Muscle of arm (tissue), 12 donors: ENCODE measurements around the gene SLC9A7. TPM values are rescaled to one million over a fixed set of nuclear protein-coding genes. Genes with fewer than 3 reads are reported as not detected.

Experiments used
- DNase-seq: peaks from one replicate; pipeline ENCODE4 v3.0.0-alpha.2; 2013
- polyA plus RNA-seq, 12 donors: library from polyadenylated mRNA; unstranded; fragments of 120-200 nt; gene quantifications; one replicate each; pipeline ENCODE4 v1.2.1, GENCODE V29; 2013; ENCODE audit not compliant: insufficient read length in 12 of 12

SLC9A7 gene
- polyA plus RNA-seq, 12 donors: 5.7 to 12.4 (median 7.3) TPM; not detected in 1

DNA sequence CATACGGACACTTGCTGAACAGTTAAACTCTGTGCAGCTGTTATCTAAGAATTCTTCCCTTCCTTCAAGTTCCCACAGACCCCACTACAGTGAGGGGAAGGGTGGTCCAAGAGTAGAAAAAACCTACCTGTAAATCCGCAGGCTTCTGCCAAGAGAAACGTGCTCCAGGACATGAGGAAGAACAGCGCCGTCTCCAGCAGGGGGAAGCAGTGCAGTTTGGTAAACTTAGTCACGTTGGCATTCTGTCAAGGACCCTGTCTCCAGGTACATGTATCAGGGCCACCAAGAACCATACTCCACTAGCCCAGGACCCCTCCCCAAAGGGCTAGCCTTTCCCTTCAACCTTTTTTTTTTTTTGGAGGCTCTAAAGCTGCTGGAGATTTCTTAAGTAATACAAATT is 105.4 kb downstream of the SLC9A7 start:
- no peak for DNase-seq

GRCh38 chrX:46649421-46650260 is 109.3 kb downstream of the SLC9A7 start:
- peak; percentile 48 for DNase-seq

DNA sequence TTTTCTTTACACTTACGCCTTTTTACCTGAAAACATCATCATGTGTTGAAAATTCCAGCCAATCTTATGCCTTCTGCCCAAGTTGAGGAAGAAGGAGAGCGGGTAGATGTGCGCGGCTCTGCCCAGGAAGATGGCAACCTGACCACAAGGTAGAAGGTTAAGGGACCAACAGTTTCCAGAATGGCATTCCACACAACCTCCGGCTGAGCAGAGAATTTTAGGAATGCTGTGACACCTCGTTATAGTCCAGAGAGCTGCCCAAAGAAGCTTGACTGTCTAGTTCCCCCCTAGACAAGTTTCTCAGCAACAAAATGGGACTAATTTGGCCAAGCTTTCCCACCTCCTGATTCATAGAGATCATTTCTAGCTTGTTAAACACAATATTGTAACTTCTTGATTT is 110.3 kb downstream of the SLC9A7 start:
- no peak for DNase-seq

DNA sequence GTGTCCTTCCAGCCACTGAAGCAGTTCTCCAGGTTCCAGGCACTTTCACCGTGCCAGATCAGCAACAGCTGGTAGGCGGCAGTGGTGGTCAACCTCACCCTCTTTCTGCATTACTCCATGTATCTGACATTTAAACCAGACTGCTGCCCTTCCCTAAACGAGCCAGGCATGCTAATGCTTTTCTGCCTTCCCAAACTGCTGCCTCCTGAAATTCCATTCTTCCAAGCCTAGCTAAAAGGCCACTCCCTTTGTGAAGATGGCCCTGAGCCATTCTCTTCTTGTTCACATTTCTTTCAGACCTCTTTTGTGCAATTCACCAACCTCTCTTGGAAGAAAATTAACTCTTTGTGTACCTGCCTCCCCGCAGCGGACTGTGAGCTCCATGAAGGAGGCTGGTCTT is 111.7 kb downstream of the SLC9A7 start:
- no peak for DNase-seq

GRCh38 chrX:46645614-46646013 is 113.3 kb downstream of the SLC9A7 start:
- DNase-seq: no peak

DNA sequence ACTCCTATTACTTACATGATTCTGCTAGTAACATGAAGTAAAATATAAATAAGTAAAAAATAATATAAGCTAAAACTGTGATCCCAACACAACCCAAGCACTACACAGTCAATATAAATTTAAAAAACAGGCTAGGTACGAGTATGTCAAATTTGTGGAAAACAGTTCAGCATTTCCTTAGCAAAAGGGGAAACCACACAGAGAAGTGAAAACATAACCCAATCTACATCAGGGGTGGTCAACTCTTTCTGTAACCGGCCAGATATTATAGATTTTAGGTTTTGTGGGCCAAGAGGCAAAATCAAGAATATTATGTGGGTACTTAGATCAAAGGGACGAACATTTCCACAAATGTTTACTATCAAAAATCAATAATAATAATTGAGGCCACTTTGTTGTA is 115.3 kb downstream of the SLC9A7 start:
- no peak for DNase-seq

DNA sequence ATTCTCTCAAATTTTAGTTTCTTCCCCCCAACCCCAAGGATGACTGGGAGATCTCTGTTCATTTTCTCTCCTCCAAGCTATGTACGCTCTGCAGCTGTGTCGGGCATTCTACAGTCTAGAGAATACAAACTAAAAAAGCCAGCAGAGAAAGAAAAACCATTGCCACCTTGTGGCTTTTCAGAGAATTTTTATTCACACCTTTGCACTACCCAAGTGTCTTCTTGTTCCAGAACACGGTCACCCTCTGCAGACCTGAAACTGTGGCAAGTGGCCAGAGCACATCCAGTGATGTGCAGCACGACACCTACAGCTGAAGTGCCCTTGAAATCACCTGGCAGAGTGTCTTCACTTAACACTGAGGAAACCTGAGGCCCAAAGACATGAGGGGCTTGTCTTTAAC is 116.8 kb downstream of the SLC9A7 start:
- peak; percentile 6 for DNase-seq

DNA sequence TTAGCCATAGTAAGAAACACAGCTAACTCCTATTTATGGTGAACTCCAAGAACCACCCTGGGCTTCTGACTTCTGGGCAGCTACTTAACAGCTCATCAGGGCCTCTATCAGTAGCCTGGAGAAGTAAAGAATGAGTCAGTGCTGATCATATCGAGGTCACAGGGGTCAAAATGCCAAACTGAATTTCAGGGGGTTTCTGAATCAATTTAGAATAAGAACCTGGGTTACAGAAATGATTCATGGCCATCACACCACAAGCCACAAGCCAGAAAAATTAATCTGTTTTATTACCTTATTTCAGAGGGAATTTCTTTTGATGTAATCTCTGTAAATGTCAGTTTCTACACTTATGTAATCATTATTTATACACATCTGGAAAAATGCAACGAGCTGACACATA is 121.0 kb downstream of the SLC9A7 start:
- DNase-seq: no peak

DNA sequence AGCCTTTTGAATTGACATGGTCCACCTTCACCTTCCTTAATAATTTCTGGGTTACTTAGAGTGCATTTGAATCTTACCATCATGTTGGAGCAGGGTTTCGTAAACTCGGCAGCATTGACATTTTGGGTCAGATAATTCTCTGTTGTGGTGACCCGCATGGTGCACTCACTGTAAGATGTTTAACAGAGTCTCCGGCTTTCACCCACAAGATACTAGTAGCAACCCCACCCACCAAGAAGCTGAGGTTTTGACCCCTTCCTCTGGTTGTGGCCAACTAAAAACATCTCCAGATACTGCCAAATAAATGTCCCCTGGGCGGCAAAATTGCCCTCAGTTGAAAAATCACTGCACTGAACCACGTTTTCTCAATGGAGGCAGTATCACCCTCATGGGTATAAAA is 122.7 kb downstream of the SLC9A7 start:
- no peak for DNase-seq

DNA sequence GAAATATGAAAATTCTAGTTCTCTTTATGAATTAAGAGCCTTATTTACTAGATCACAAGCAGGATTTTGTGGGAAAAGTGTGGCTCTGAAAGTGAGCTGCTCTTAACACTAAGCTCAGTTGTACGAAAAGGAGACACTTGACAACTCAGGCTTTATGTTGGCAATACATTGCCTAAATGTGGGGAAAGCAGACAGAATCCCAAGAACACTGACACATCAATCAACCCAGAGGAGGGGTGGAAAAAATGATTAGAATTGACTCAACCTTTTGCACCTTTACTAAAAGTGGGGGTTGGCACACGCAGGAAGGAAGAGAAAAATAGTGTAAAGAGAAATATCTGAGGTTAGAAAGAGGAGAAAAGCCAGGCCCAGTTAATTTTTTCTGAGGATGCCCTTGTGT is 123.7 kb downstream of the SLC9A7 start:
- DNase-seq: no peak

- DNase-seq: no peak
Observed at GRCh38 chrX:46634577-46634976, 124.3 kb downstream of the SLC9A7 start.

GRCh38 chrX:46630141-46630540 is 128.8 kb downstream of the SLC9A7 start:
- DNase-seq: no peak

GRCh38 chrX:46628460-46629371 is 130.2 kb downstream of the SLC9A7 start:
- peak; percentile 11 for DNase-seq

- peak; percentile 6 for DNase-seq
Observed at GRCh38 chrX:46627711-46628419, 131.1 kb downstream of the SLC9A7 start.

GRCh38 chrX:46627062-46627461 is 131.9 kb downstream of the SLC9A7 start:
- DNase-seq: no peak

GRCh38 chrX:46626566-46626965 is 132.4 kb downstream of the SLC9A7 start:
- DNase-seq: no peak

DNA sequence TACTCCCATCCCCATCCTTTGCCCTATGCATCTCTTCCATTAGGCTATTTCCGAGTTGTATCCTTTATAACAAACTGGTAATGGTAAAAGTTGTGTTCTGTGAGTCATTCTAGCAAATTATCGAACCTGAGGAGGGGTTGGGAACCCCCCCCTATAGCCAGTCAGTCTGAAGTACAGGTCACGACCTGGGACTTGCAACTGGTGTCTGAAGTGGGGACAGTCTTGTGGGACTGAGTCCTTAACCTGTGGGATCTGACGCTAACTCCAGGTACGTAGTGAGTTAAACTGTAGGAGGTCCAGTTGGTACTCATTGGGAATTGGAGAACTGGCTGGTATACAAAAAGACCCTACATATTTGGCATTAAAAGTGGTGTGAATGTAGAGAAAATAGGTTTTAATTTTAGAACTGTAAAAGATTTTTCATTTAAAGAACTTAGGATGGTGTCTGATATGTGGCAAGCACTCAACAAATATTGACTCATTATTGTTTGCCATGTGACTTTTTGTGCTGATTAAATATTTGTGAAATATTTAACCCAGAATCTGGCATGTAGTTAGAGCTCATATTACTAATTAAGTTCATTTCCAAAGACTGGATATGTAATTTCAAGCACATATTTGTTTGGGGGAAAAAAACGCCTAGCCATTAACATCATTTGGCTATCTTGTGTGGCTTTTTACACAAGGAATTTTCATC is 134.7 kb downstream of the SLC9A7 start:
- no peak for DNase-seq

DNA sequence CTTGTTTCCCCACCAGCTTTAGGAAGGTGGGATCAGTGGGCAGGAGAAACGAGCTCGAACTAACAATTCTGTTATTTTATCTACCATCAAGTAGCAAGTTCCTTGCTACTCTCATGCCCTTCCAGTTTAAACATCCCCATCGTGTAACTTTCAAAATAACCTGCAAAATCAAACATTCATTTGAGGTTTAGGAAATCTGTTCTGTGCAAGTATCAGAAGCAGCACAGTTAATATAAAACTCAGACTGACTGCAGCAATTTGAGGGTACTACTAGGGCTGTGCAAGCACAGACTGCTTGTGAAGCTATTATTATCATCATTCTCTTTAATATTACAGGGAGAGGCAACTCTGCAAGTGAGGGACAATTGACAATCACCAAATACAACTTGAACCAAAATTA is 137.3 kb downstream of the SLC9A7 start:
- no peak for DNase-seq

- DNase-seq: no peak
Observed at GRCh38 chrX:46620505-46620904, 138.4 kb downstream of the SLC9A7 start.

GRCh38 chrX:46618947-46619346 is 140.0 kb downstream of the SLC9A7 start:
- no peak for DNase-seq

- no peak for DNase-seq
Observed at GRCh38 chrX:46617906-46618305, 141.0 kb downstream of the SLC9A7 start.
